Right lobe of liver (tissue), 4 donors: ENCODE measurements around the gene WFDC11.

ENCODE experiments used
- CTCF ChIP-seq, 4 donors: fragments of 200-600 bp in 3 of 4; fragments of 450-650 bp in 1 of 4; IDR thresholded peaks; one replicate each; pipeline versions ENCODE4 v1.5.1 to v1.8.0; 2016 to 2022; ENCODE audit warnings: antibody characterized with exemption in 4 of 4, mild to moderate bottlenecking in 2 of 4
- POLR2A ChIP-seq: fragments of 450-650 bp; IDR thresholded peaks from one replicate; pipeline ENCODE4 v1.6.1; 2017; ENCODE audit warnings: antibody characterized with exemption, mild to moderate bottlenecking
- donor health status: DM: no; HTN: no; CAD: no.
- donor health status: DM: no; HTN: no; CAD: no.
- donor health status: DM: no; HTN: yes; CAD: no.

- TF ChIP-seq CTCF (IDR thresholded peaks at IDR 0.05) (no peak), POLR2A (no peak)
Observed at GRCh38 chr20:45646875-45647274, 23.2 kb downstream of the WFDC11 start.
